Endothelial cell of umbilical vein (primary cell): ENCODE measurements around the gene TMED7. TPM values are rescaled to one million over a fixed set of nuclear protein-coding genes. Genes with fewer than 3 reads are reported as not detected.

Experiments
- BruUV-seq: library from RNA; stranded (reverse); fragments of 400-500 nt; replicated peaks from 2 replicates; lab custom pipeline; 2021; lab: Mats Ljungman, UMichigan
- CTCF ChIA-PET: fragments of 300-600, 350-600 bp; sonication (Branson Sonifier 250); formaldehyde crosslinking; loops from one replicate; lab custom pipeline; 2021; ENCODE audit warnings: antibody characterized with exemption, inconsistent platforms; lab: Charles Lee
- POLR2A ChIA-PET: fragments of 300-600, 350-600 bp; sonication (Branson Sonifier 250); formaldehyde crosslinking; loops from one replicate; lab custom pipeline; 2021; ENCODE audit warnings: antibody characterized with exemption, inconsistent platforms; lab: Charles Lee
- DNase-seq: peaks from one replicate; pipeline ENCODE4 v3.0.0-alpha.2; 2011; ENCODE audit warnings: low read depth, low spot score
- FAIRE-seq: peaks from 2 replicates; lab custom pipeline; 2011; peaks lifted over from hg19 to GRCh38; lab: Jason Lieb, UNC
- H2AFZ ChIP-seq: 2 replicates; pipeline ENCODE4 v1.6.0; 2012; ENCODE audit warnings: low read depth, low read length, control low read depth, inconsistent platforms
- H3K27ac ChIP-seq: 2 replicates; pipeline ENCODE4 v1.5.1; 2011; ENCODE audit warnings: low read depth, mild to moderate bottlenecking, control low read depth, low read length, moderate library complexity; ENCODE audit not compliant: insufficient read depth
- H3K27me3 ChIP-seq, 2 experiments: 2 replicates each; pipeline versions ENCODE4 v1.6.0 to v1.6.1; 2011; ENCODE audit warnings: low read length in 2 of 2, mixed read lengths in 1 of 2; ENCODE audit not compliant: control insufficient read depth in 2 of 2, insufficient read depth in 2 of 2
- H3K36me3 ChIP-seq, 2 experiments: 2 replicates in 1 of 2; 3 replicates in 1 of 2; pipeline ENCODE4 v1.5.1; 2011; ENCODE audit warnings: low read length in 2 of 2, mild to moderate bottlenecking in 1 of 2, moderate library complexity in 1 of 2; ENCODE audit not compliant: control insufficient read depth in 2 of 2, insufficient read depth in 2 of 2; ENCODE audit errors: extremely low read depth in 1 of 2
- H3K4me1 ChIP-seq: 3 replicates; pipeline ENCODE4 v1.5.1; 2011; ENCODE audit warnings: mild to moderate bottlenecking, low read length; ENCODE audit not compliant: control insufficient read depth, insufficient read depth; ENCODE audit errors: extremely low read depth
- H3K4me2 ChIP-seq: 2 replicates; pipeline ENCODE4 v1.6.1; 2011; ENCODE audit warnings: low read length, control low read depth, mixed read lengths; ENCODE audit not compliant: insufficient read depth
- H3K4me3 ChIP-seq, 3 experiments: fragments of 200-600 bp in 1 of 3; sonication (generic), shearing (Covaris generic) in 1 of 3; replicated peaks in 1 of 3; 2 replicates each; pipeline ENCODE4 v1.5.1; 2011 to 2016; ENCODE audit warnings: control low read depth in 3 of 3, low read length in 3 of 3, mild to moderate bottlenecking in 2 of 3, inconsistent platforms in 1 of 3, low read depth in 1 of 3, moderate library complexity in 1 of 3; ENCODE audit not compliant: insufficient read depth in 1 of 3
- H3K79me2 ChIP-seq: 2 replicates; pipeline ENCODE4 v1.6.0; 2012; ENCODE audit warnings: low read length, inconsistent platforms; ENCODE audit not compliant: control insufficient read depth, insufficient read depth
- H3K9ac ChIP-seq: replicated peaks from 2 replicates; pipeline ENCODE3; 2011; ENCODE audit warnings: low read length, control low read depth; ENCODE audit not compliant: insufficient read depth; ENCODE audit errors: extremely low read depth
- H3K9me1 ChIP-seq: replicated peaks from 3 replicates; pipeline ENCODE4 v1.6.0; 2011; ENCODE audit warnings: mild to moderate bottlenecking, low read length; ENCODE audit not compliant: control insufficient read depth, insufficient read depth; ENCODE audit errors: extremely low read depth
- H3K9me3 ChIP-seq: replicated peaks from 2 replicates; pipeline ENCODE4 v1.5.1; 2012; ENCODE audit warnings: low read length, inconsistent platforms; ENCODE audit not compliant: control insufficient read depth, insufficient read depth
- H4K20me1 ChIP-seq: replicated peaks from 2 replicates; pipeline ENCODE3; 2011; ENCODE audit warnings: mild to moderate bottlenecking, low read length; ENCODE audit not compliant: control insufficient read depth, insufficient read depth; ENCODE audit errors: extremely low read depth
- EZH2 ChIP-seq: IDR thresholded peaks from 2 replicates; pipeline ENCODE4 v1.6.1; 2012; ENCODE audit warnings: borderline replicate concordance, low read depth, mild to moderate bottlenecking, moderate library complexity, low read length, inconsistent platforms; ENCODE audit not compliant: severe bottlenecking
- FOS ChIP-seq: IDR thresholded peaks from 2 replicates; pipeline ENCODE4 v1.6.1; 2011; ENCODE audit warnings: mild to moderate bottlenecking, low read length, moderate library complexity, borderline replicate concordance; ENCODE audit not compliant: insufficient read depth
- GATA2 ChIP-seq: IDR thresholded peaks from 2 replicates; pipeline ENCODE4 v1.7.0; 2011; ENCODE audit warnings: low read depth, mild to moderate bottlenecking, moderate library complexity, mixed read lengths, low read length; ENCODE audit not compliant: insufficient read length, insufficient read depth
- JUN ChIP-seq: IDR thresholded peaks from 2 replicates; pipeline ENCODE4 v1.6.1; 2011; ENCODE audit warnings: borderline replicate concordance, low read depth; ENCODE audit not compliant: insufficient read length, insufficient read depth
- MYC ChIP-seq: IDR thresholded peaks from one replicate; pipeline ENCODE4 v1.6.1; 2011; ENCODE audit warnings: mild to moderate bottlenecking, low read depth, low read length
- POLR2A ChIP-seq: IDR thresholded peaks from 2 replicates; pipeline ENCODE4 v1.6.1; 2012; ENCODE audit warnings: low read depth, mild to moderate bottlenecking, control low read depth, low read length
- POLR2AphosphoS5 ChIP-seq: IDR thresholded peaks from 2 replicates; pipeline ENCODE4 v1.6.1; 2012; ENCODE audit warnings: low read depth, mild to moderate bottlenecking, control low read depth, low read length, moderate library complexity; ENCODE audit not compliant: insufficient read depth
- dilution Hi-C: fragments of 300-500 bp; cut with MboI; formaldehyde crosslinking; loops from one replicate; pipeline ENCODE4 v1.15.0; 2019; ENCODE audit warnings: low sequenced_read_pairs; ENCODE audit not compliant: extremely low pct_ligation_motif_present
- intact Hi-C: fragments of 100-400 bp; cut with micrococcal nuclease; formaldehyde crosslinking; loops from one replicate; pipeline ENCODE4 v1.10.0; 2022
- polyA plus RNA-seq, 4 experiments: library from polyadenylated mRNA; depleted of rRNA in 3 of 4; stranded (reverse) in 3 of 4; unstranded in 1 of 4; fragments of >200 nt; gene quantifications; 2 replicates each; pipeline versions ENCODE4 v1.2.1 to v1.2.3, GENCODE V29; 2011 to 2012; ENCODE audit warnings: missing spikeins in 1 of 4
- total RNA-seq: library from RNA; stranded (reverse); gene quantifications from 2 replicates; pipeline ENCODE4 v1.2.3, GENCODE V29; 2021
- TF ChIP-seq, protein P1 (sequence below), 2 donors: IDR thresholded peaks; 1 replicate in 1 of 2; 2 replicates in 1 of 2; pipeline ENCODE4 v1.5.1; 2011; ENCODE audit warnings: low read length in 2 of 2, mild to moderate bottlenecking in 2 of 2, moderate library complexity in 2 of 2, control low read depth in 1 of 2, inconsistent platforms in 1 of 2, low read depth in 1 of 2; ENCODE audit not compliant: insufficient read depth in 1 of 2; ENCODE audit errors: extremely low read depth in 1 of 2
- TF ChIP-seq, protein P2 (sequence below): IDR thresholded peaks from 2 replicates; pipeline ENCODE4 v1.6.1; 2011; ENCODE audit not compliant: insufficient read depth, insufficient read length

The TMED7 gene
- total and polyA plus RNA-seq, 2 donors (not counting 3 experiments of a cell fraction or from before 2014, with no cell fraction given) = 57.6 to 101 TPM

DNA sequence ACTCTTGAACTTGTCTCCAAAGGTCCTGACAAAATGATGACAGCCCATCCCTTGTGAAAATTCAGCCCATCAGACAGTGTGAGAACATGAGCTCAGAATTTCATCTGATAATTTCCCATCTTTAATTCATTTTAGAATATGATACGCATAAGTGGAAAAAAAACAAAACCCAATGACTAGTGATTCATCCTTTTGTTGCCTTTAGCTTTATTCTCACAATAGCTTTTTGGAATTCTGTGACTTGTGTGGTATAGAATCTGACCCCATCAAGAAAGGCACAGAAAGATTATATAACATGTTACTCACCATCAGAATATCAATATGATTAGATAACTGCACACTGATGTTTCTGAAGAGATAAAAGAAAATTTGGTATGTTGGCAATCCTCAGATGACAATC, 16.1 kb upstream of the TMED7 start:
- intact Hi-C loops = no loop called here
- H3K4me2 ChIP-seq = no peak overlapping the region
- peaks cover 0 to 5% of the 10 kb centered on the region in 2 experiments for H3K27me3 ChIP-seq
- ChIA-PET POLR2A (no interaction called here), CTCF (interaction anchor here (0.6 to 1.7 kb wide), 8 partner anchors 14 to 426 kb away, joined by 3 to 5 read pairs (median 3); no protein-coding TSS in a partner anchor)
- H3K36me3 ChIP-seq = no peaks in the 10 kb centered on the region
- no peaks in the 10 kb centered on the region for H3K79me2 ChIP-seq
- H4K20me1 ChIP-seq = peaks cover 2% of the 10 kb centered on the region
- peak; percentile 12 for DNase-seq
- FAIRE-seq = peak; percentile 12
- no peak overlapping the region for H3K4me3 ChIP-seq
- H3K9ac ChIP-seq = no peak overlapping the region
- H3K9me3 ChIP-seq = no peaks in the 10 kb centered on the region
- dilution Hi-C loops = no loop called here
- H3K9me1 ChIP-seq = no peaks in the 10 kb centered on the region
- no peaks in the 10 kb centered on the region for H3K4me1 ChIP-seq
- BruUV-seq = no TSS peak
- TF ChIP-seq JUN (peak; percentile 6), FOS (peak; percentile 68)
- TF ChIP-seq, protein P1, sequence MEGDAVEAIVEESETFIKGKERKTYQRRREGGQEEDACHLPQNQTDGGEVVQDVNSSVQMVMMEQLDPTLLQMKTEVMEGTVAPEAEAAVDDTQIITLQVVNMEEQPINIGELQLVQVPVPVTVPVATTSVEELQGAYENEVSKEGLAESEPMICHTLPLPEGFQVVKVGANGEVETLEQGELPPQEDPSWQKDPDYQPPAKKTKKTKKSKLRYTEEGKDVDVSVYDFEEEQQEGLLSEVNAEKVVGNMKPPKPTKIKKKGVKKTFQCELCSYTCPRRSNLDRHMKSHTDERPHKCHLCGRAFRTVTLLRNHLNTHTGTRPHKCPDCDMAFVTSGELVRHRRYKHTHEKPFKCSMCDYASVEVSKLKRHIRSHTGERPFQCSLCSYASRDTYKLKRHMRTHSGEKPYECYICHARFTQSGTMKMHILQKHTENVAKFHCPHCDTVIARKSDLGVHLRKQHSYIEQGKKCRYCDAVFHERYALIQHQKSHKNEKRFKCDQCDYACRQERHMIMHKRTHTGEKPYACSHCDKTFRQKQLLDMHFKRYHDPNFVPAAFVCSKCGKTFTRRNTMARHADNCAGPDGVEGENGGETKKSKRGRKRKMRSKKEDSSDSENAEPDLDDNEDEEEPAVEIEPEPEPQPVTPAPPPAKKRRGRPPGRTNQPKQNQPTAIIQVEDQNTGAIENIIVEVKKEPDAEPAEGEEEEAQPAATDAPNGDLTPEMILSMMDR (IDR thresholded peaks at IDR 0.05; ENCODE audit: extremely low read depth in 1 of 2, insufficient read depth in 1 of 2, low read depth in 1 of 2, low read length in 2 of 2) = no peak
- no peak overlapping the region for H3K27ac ChIP-seq
- no peak overlapping the region for H2AFZ ChIP-seq

DNA sequence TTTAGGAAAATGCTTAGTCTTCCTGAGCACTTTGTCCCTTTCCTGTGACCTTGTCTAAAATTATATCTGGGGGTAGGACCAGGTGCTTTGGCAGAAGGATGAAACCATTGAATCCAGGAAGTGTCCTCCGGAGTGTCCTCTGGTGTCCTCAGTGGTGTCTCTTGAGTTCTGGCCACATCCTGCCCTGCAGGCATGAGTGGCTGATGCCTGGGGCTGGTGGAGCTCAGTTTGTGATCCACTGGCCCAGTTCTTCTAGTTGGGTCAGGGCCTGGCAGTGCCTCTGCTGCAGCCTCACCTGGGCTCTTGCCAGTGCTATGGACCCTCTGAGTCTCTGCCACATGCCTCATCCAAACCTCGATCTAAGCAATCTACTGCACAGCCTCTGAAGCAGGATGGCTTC, 14.4 kb upstream of the TMED7 start:
- no peak for FAIRE-seq

More for the DNA sequence above, 14.4 kb upstream of the TMED7 start:
- intact Hi-C loops = no loop called here
- no peak for DNase-seq
- no peaks in the 10 kb centered on the region for H3K9me1 ChIP-seq
- peaks cover 2 to 8% of the 10 kb centered on the region in 2 experiments for H3K27me3 ChIP-seq
- ChIA-PET CTCF (interaction anchor here (0.8 kb wide), 1 partner anchor 248 kb away, joined by 3 read pairs; no protein-coding TSS in a partner anchor), POLR2A (no interaction called here)
- H3K9ac ChIP-seq = no peak overlapping the region
- H4K20me1 ChIP-seq = peaks cover 2% of the 10 kb centered on the region
- no peak overlapping the region for H3K4me3 ChIP-seq
- H3K36me3 ChIP-seq = no peaks in the 10 kb centered on the region
- H2AFZ ChIP-seq = no peak overlapping the region
- dilution Hi-C loops = no loop called here
- no peak overlapping the region for H3K4me2 ChIP-seq
- no TSS peak for BruUV-seq
- H3K4me1 ChIP-seq = no peaks in the 10 kb centered on the region
- no peaks in the 10 kb centered on the region for H3K79me2 ChIP-seq
- H3K27ac ChIP-seq = no peak overlapping the region
- no peaks in the 10 kb centered on the region for H3K9me3 ChIP-seq
- TF ChIP-seq POLR2A = no peak
- TF ChIP-seq GATA2 = no peak
- TF ChIP-seq JUN = no peak
- no peak for TF ChIP-seq FOS
- TF ChIP-seq EZH2 = no peak
- no peak for TF ChIP-seq MYC
- TF ChIP-seq, protein P2, sequence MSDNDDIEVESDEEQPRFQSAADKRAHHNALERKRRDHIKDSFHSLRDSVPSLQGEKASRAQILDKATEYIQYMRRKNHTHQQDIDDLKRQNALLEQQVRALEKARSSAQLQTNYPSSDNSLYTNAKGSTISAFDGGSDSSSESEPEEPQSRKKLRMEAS = no peak
- no peak for TF ChIP-seq POLR2AphosphoS5
- TF ChIP-seq, protein P1 (IDR thresholded peaks at IDR 0.05; ENCODE audit: extremely low read depth in 1 of 2, insufficient read depth in 1 of 2, low read depth in 1 of 2, low read length in 2 of 2) = no peak
